ENCODE data around the gene HPCAL1.

Gene HPCAL1

DNA sequence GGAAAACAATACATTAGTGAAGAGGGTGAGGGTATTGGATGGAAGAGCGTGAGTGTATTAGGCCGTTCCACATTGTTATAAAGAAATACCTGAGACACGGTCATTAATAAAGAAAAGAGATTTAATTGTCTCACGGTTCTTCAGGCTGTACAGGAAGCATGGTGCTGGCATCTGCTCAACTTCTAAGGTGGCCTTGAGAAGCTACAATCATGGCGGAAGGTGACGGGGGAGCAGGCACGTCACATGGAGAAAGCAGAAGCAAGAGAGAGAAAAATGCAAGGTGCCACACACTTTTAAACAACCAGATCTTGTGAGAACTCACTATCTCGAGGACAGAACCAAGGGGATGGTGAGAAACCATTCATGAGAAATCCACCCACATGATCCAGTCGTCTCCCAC lies 18.2 kb downstream of the HPCAL1 start:
- Mint-ChIP-seq H3K36me3 (ENCODE audit: insufficient read depth) (peaks cover 6% of the 10 kb centered on the region), H3K4me1 (ENCODE audit: low read depth in 2 of 2) (peaks cover 35 to 37% of the 10 kb centered on the region in 2 donors), H3K9me3 (no peaks in the 10 kb centered on the region), H3K27ac (no peak overlapping the region), H3K4me3 (no peak overlapping the region), H3K27me3 (no peaks in the 10 kb centered on the region)
- ATAC-seq (replicated peaks) (no peak), DNase-seq (no peak)

DNA sequence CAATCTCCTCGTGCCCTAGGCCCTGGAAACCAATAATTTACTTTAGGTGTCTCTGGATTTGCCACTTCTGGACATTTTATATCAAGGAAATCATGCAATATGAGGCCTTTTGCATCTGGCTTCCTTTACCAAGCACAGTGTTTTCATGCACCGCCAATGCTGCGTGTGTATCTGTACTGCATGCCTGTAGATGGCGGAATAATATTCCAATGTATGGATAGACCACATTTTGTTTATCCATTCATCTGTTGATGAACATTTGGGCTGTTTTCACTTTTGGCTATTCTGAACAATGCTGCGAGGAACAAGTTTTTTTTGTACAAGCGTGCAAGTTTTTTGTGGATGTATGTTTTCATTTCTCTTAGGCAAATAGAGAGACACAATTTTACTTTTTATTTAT lies 18.9 kb downstream of the HPCAL1 start:
- Mint-ChIP-seq H3K36me3 (ENCODE audit: insufficient read depth) (peaks cover 6% of the 10 kb centered on the region), H3K27me3 (no peaks in the 10 kb centered on the region), H3K4me1 (ENCODE audit: low read depth in 2 of 2) (peaks cover 31 to 41% of the 10 kb centered on the region in 2 donors), H3K4me3 (no peak overlapping the region), H3K9me3 (no peaks in the 10 kb centered on the region), H3K27ac (no peak overlapping the region)
- ATAC-seq (replicated peaks) = no peak
- DNase-seq = no peak

DNA sequence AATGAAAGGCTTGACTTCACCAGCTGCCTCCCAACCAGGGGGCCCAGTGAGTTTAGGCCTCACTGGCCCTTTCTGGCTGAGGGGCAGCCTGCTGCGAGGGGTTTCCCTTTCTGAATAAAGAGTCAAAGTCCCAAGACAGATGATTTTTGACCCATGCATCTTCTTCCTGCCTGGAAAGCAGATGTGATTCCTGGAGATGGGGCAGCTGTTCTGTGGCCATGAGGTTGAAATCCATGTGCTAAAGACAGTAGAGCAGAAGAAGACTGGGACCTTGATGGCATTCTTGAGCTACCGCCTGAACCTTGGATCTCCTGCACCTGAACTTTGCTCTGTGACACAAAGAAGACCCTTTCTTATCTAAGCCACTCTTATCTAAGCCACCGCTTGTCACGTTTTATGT lies 19.8 kb downstream of the HPCAL1 start:
- H3K4me1 Mint-ChIP-seq (ENCODE audit: low read depth in 2 of 2) = peaks cover 40 to 46% of the 10 kb centered on the region in 2 donors
- H3K27me3 Mint-ChIP-seq = no peaks in the 10 kb centered on the region
- no peak for DNase-seq
- H3K27ac Mint-ChIP-seq = no peak overlapping the region
- no peaks in the 10 kb centered on the region for H3K9me3 Mint-ChIP-seq
- peaks cover 6% of the 10 kb centered on the region for H3K36me3 Mint-ChIP-seq (ENCODE audit: insufficient read depth)
- H3K4me3 Mint-ChIP-seq = no peak overlapping the region
- ATAC-seq (replicated peaks) = no peak

DNA sequence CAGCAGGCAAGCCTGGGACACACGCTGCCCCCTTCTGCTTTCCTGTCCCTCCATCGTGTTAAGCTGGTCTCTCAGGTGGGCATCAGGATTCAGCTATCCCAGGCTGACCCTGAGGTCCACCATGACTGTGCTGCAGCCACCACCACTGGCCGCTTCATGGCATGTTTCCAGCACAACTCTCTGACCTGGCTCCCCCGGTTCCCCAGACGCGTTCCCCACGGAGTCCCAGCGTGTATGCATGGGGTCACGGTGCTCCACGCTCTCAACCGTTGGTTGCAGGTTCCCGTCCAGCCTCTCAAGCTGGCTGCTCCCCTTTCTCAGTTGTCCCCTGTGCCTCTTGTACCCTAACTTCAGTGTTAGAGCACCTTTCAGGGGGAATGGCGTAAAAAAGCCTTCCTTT lies 20.3 kb downstream of the HPCAL1 start:
- H3K4me1 Mint-ChIP-seq (ENCODE audit: low read depth in 2 of 2) = peaks cover 43 to 51% of the 10 kb centered on the region in 2 donors

DNA sequence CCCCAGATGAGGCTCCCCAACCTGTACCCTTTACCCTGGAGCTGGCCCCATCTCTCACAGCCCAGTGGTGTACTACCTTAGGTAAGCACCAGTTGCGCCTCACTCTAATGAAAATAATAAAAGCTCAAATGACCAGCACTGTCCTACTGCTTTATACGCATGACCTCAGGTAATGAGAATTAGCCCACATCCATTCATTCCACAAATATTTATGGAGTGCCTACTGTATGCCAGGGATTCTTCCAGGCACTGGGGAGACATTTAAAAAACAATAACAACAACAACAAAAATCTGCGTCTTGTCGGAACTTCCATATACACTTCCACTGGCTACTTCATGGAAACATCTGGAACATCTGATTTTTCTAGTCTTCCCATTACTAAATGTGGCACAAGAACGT lies 20.8 kb downstream of the HPCAL1 start:
- no peaks in the 10 kb centered on the region for H3K27me3 Mint-ChIP-seq
- H3K4me1 Mint-ChIP-seq (ENCODE audit: low read depth in 2 of 2) = peaks cover 46 to 56% of the 10 kb centered on the region in 2 donors
- H3K4me3 Mint-ChIP-seq = no peak overlapping the region
- peaks cover 6% of the 10 kb centered on the region for H3K36me3 Mint-ChIP-seq (ENCODE audit: insufficient read depth)
- no peaks in the 10 kb centered on the region for H3K9me3 Mint-ChIP-seq
- H3K27ac Mint-ChIP-seq = peak overlapping the region in 1 of 2 donors; percentile 58
- DNase-seq (no peak), ATAC-seq (replicated peaks) (no peak)

More for the DNA sequence above, 20.3 kb downstream of the HPCAL1 start:
- Mint-ChIP-seq H3K27me3 (no peaks in the 10 kb centered on the region), H3K9me3 (no peaks in the 10 kb centered on the region), H3K36me3 (ENCODE audit: insufficient read depth) (peaks cover 6% of the 10 kb centered on the region), H3K4me3 (no peak overlapping the region), H3K27ac (no peak overlapping the region)
- DNase-seq (no peak), ATAC-seq (replicated peaks) (no peak)

DNA sequence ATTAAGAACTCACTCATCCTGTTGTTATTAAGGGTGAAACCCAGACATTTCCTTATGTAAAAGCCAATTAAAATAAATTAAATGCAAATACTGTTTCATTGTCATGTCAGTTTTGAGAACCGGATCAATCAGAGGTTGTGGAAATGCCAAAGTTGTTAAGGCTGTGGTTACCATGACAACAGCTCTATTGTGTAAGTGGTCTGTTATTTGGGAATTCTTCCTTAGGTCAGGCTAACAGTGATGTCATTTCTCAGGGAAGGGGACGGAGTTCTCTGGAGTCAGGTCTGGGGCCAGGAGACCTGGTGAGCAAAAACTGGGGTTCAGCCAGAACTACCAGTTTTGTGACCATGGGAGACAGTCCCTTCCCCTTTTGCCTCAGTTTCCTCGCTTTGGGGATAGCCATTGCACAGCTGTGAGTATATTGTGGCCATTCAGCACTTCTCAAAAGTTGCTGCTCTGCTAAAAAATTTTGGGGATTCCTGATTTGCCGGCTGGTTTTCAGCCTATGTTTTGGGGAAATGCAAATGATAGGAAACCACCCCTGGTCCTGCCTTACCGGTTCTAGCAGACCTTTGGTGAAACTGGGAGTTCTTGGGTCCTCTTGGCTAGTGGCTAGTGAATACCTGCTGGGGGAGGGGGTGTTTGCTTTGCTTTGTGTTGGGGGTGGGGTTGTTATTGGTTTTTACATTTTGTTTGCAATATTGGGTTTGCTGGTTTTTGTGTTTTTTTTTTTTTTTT lies 21.6 kb downstream of the HPCAL1 start:
- Mint-ChIP-seq H3K36me3 (ENCODE audit: insufficient read depth) (peaks cover 3% of the 10 kb centered on the region), H3K4me1 (ENCODE audit: low read depth in 2 of 2) (peaks cover 53 to 58% of the 10 kb centered on the region in 2 donors), H3K27ac (peak overlapping the region; percentile 58 to 95), H3K4me3 (no peak overlapping the region), H3K9me3 (no peaks in the 10 kb centered on the region), H3K27me3 (no peaks in the 10 kb centered on the region)
- DNase-seq = no peak
- no peak for ATAC-seq (replicated peaks)

DNA sequence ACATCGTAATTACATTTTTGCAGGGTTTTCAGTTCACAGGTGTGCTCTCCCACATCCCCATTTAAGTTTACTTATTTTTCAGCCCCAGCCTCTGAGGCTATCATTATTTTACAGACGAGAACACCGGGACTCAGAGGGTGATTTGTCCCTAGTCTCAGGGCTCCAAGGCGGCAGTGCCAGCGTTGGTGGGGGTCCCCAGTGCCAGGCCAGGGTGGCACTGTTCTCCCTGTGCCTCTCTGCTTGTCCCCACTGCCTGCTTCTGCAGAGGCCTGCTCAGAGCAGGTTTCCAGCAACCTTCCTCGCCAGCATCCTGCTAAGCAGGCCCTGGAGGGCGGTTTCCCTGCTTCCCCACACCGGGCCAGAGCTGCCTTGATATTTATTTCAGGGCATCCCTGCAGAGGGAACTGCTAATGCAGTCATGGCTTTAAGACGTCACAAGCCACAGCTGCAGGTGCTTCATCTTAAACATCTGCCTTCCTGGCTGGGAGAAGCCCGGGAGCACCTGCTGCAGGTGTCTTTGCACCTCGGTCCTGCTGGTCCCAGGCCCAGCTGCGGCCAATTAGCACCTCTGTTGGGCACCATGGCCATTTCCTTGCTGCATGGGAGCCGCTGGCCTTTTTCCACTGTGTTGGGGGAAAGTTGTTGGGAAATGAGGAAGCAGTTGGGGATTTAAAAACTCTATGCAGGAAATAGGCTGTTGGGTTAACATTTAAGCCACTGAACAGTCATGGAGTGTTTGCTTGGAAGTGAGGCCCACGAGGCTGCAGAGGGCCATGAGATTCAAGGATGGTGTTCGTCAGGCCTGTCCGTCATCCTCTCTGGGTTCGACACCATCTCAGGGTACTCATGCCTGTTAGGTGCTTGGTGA lies 22.8 kb downstream of the HPCAL1 start:
- no peaks in the 10 kb centered on the region for H3K9me3 Mint-ChIP-seq
- DNase-seq (no peak), ATAC-seq (replicated peaks) (no peak)
- H3K27ac Mint-ChIP-seq = peak overlapping the region; percentile 91 to 95
- H3K36me3 Mint-ChIP-seq (ENCODE audit: insufficient read depth) = peaks cover 6% of the 10 kb centered on the region
- peaks cover 56 to 62% of the 10 kb centered on the region in 2 donors for H3K4me1 Mint-ChIP-seq (ENCODE audit: low read depth in 2 of 2)
- H3K27me3 Mint-ChIP-seq = no peaks in the 10 kb centered on the region
- no peak overlapping the region for H3K4me3 Mint-ChIP-seq

DNA sequence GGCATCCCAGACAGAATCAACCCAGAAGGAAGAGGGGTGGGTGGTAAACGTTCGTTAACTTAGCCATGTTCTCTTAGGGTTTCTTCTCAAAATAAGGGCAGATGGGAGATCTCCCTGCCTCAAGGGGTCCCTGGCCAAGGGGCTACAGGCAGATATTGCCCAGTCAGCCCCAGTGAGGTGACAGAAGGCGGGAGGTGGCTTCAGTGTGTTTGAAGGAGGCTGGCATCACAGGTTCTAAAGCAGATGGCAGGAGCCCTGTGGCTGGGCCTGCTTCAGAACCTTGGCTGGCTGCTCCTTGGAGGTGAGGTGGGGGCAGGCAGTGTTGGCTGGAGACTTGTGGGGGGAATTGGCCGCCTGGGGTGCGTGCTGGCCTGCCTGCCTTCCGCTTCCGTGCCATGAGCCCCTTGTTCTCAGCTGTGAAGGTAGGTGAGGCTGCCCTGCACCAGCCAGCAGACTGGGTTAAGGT lies 23.5 kb downstream of the HPCAL1 start:
- Mint-ChIP-seq H3K9me3 (no peaks in the 10 kb centered on the region), H3K4me1 (ENCODE audit: low read depth in 2 of 2) (peaks cover 62 to 65% of the 10 kb centered on the region in 2 donors), H3K27ac (peak overlapping the region; percentile 91 to 95), H3K27me3 (no peaks in the 10 kb centered on the region), H3K4me3 (no peak overlapping the region), H3K36me3 (ENCODE audit: insufficient read depth) (peaks cover 6% of the 10 kb centered on the region)
- ATAC-seq (replicated peaks) (no peak), DNase-seq (no peak)

DNA sequence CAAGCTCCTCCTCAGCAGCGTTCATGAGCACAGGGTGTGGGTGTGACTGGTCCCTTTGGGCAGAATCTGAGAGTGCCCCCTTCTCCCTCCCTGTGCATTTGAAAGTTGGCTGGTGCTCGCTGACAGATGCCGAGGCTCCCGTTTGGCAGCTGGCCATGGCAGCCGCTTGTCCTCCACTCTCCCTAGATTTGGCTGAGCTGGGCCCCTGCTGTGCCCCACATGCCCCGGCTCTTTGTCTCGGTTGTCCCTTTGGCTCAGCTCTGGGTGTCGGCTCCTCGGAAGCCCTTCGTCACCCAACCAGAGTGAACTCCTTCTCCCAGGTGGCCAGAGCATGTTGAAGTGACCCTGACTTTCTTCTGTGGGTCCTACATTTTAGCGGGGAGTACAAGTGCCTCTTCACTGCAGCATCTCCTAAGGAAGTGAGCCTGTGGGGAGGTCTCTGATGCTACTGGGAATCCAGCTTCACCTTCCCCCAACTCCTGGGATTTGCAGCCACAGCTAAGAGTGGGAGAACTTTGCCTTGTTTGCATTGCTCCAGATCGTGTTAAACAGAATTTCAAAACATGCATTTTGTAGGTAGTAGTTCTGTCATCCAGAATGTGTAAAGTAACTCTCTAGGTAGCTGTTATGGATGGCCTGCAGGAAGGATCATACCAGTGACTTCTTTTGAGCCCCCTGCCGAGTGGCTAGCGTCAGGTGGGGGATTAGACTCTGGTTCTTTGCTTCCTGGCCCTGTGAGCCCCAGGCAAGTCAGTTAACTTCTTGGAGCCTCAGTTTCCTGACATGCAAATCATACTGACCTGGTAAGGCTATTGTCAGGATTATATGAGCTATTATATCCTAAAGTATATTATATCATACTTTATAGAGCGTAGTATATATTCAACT lies 24.2 kb downstream of the HPCAL1 start:
- H3K9me3 Mint-ChIP-seq = no peaks in the 10 kb centered on the region
- H3K4me3 Mint-ChIP-seq = no peak overlapping the region
- ATAC-seq (replicated peaks) (no peak), DNase-seq (no peak)
- H3K4me1 Mint-ChIP-seq (ENCODE audit: low read depth in 2 of 2) = peaks cover 69 to 73% of the 10 kb centered on the region in 2 donors
- peaks cover 11% of the 10 kb centered on the region for H3K36me3 Mint-ChIP-seq (ENCODE audit: insufficient read depth)
- H3K27me3 Mint-ChIP-seq = no peaks in the 10 kb centered on the region
- H3K27ac Mint-ChIP-seq = peak overlapping the region; percentile 91 to 95

DNA sequence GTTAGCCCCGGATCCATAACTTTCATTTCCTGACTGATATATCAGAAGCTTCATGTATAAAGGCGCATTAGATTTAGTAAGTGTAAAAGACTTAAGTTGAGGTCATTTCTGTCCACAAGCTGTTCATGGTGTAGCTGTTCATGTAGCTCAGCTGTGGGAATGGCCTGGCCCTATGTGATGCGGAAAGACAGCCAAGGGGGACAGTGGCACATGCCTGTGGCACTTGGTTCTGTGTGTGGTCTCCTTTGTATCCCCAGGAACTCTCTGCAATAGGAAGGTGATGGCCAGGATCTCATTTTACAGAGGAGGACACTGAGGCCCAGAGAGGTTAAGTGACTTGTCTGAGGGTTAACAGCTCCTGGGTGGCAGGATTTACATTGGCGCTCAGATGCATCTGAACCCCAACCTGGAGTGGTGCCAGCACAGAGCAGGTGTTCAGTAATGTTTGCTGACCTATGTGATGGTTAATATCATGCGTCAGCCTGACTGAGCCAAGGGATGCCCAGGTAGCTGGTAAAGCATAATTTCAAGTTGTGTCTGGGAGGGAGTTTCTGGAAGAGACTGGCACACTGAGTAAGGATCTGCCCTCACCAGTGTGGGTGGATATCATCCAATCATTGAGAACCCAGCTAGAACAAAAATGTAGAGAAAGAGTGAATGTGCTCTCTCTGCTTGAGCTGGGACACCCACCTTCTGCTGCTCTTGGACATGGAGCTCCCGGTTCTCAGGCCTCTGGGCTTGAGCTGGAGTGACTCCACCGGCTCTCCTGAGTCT lies 25.4 kb downstream of the HPCAL1 start:
- peaks cover 16% of the 10 kb centered on the region for H3K36me3 Mint-ChIP-seq (ENCODE audit: insufficient read depth)
- ATAC-seq (replicated peaks) (no peak), DNase-seq (no peak)
- H3K27ac Mint-ChIP-seq = peak overlapping the region; percentile 91 to 95
- H3K4me1 Mint-ChIP-seq (ENCODE audit: low read depth in 2 of 2) = peaks cover 68 to 80% of the 10 kb centered on the region in 2 donors
- no peaks in the 10 kb centered on the region for H3K9me3 Mint-ChIP-seq
- no peak overlapping the region for H3K4me3 Mint-ChIP-seq
- H3K27me3 Mint-ChIP-seq = no peaks in the 10 kb centered on the region

DNA sequence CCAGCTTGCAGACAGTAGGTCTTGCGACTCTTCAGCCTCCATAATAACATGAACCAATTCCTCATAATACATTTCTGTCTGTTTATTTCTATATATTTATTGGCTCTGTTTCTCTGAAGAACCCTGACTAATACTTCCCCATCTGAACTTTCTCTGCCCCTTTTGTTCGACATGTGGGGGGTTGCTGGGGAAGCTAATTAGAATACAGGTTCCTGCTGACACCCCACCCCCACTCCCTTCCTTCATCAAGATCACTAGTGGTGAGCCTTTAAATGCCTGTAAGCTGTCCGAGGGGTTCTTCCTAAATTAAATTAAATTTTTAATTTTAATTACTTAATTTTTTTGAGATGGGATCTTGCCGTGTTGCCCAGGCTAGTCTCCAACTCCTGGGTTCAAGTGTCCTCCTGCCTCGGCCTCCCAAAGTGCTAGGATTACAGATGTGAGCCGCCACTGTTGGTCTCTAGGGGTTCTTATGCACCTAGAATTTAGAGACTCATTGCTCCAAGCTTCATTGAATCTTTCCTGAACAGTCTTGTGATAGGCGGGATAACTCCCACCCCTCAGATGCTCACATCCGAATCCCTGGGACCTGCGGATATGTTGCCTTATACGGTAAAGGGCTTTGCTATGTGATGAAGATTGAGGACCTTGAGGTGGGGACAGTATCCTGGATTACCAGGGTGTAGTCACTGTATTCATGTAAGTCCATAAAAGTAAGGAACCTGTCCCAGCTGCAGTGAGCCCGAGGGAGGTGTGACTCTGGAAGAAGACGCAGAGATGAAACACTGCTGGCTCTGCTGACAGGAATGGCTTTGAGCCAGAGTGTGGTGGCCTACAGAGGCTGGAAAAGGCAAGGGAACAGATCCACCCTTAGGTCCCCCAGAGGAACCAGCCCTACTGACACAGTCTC lies 26.2 kb downstream of the HPCAL1 start:
- H3K9me3 Mint-ChIP-seq = no peaks in the 10 kb centered on the region
- no peak for ATAC-seq (replicated peaks)
- H3K27ac Mint-ChIP-seq = peak overlapping the region; percentile 91 to 95
- peak overlapping the region; percentile 94 to 95 for H3K4me3 Mint-ChIP-seq
- no peaks in the 10 kb centered on the region for H3K27me3 Mint-ChIP-seq
- DNase-seq = no peak
- peaks cover 61 to 73% of the 10 kb centered on the region in 2 donors for H3K4me1 Mint-ChIP-seq (ENCODE audit: low read depth in 2 of 2)
- peaks cover 16% of the 10 kb centered on the region for H3K36me3 Mint-ChIP-seq (ENCODE audit: insufficient read depth)

DNA sequence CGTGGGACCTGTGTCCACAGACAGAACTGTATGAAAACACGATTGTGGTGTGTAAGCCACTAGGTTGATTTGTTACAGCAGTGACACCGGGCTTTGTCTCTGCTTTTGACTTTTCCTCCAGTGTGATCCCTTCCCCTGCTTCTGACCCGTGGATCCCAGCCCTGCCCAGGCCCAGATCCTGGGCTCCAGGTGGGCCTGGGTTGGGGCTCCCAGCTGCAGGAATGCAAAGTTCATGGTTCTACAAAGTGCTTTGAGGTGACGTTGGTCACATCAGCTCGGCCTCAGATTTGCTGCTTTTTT lies 26.8 kb downstream of the HPCAL1 start:
- Mint-ChIP-seq H3K4me3 (peak overlapping the region; percentile 94 to 95), H3K36me3 (ENCODE audit: insufficient read depth) (peaks cover 18% of the 10 kb centered on the region), H3K4me1 (ENCODE audit: low read depth in 2 of 2) (peaks cover 61 to 71% of the 10 kb centered on the region in 2 donors), H3K9me3 (no peaks in the 10 kb centered on the region), H3K27ac (peak overlapping the region; percentile 91 to 95), H3K27me3 (no peaks in the 10 kb centered on the region)
- DNase-seq (no peak), ATAC-seq (replicated peaks) (no peak)
